CD4-positive, alpha-beta T cell treated with Interleukin-6 at 100 ng/mL for 8 hours (primary cell): Measurements from ENCODE around the gene MAN1C1.

ENCODE experiments used
- DNase-seq: peaks from one replicate; pipeline ENCODE4 v3.0.0-alpha.2; 2020; ENCODE audit warnings: mixed read lengths, low spot score

The MAN1C1 gene

GRCh38 chr1:25742316-25742715 lies 125.7 kb downstream of the MAN1C1 start:
- DNase-seq = no peak

DNA sequence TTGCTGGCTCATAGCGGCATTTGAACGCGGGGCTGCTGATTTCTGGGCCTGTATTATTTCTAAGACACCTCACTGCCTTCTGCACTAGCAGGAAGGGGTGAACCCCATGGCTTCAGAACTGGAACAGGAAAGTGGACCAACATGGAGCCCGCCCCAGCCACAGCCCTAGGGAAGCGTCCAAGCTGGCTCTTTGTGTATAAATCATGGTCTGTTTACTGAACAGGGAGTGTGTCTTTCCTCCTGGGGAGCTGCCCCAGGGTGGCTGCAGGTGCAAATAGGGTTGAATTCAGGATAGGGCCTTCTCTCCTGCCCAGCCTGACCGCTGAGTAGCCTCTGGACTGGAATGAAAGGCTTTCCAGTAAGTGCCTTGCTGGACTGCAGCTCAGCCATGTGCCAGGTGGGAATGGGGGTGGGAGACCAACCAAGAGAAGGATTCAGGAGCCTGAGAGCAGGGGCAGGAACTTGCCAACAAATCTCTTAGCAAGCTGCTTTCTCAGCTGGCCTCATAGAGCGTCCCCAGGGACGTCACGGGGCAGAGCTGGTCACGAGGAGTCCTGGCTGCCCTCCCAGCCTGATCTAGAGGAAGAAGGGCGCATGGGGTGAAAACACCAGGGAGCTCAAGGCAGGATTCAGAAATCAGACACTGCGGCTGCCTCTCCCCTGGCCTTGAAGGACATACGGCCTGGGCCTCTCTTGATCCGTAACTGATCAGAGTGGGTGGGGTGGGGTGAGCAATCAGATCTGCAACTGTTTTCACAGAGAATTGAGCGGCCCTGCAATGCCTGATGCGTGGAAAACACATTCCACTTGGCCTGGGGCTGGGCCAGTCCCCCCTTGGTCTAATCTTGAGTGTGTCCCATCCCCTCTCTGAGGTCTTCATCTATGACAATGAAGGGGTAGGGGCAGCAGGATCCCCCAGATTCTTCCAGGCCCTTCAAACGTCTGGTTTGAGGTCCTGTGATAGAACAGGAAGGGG lies 126.9 kb downstream of the MAN1C1 start:
- no peak for DNase-seq

DNA sequence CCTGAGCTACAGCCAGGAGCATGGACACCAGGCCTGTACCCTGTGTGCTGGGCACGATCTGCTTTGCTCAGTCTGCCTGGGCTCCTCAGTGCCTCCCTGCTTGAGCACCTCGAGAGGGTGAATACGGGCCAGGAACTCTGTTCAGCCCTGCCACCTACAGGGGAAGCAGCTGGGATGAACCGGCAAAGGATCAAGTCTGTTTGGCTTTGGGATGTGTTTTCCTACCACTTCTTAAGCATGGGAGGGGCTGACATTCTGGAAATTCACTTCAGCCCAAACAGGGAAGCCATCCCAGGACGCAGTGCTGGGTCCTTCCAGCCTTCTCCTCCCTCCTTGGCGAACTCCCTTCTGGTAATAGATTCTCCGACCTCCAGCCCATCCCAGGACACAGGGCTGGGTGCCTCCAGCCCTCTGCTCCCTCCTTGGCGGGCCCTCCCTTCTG lies 127.6 kb downstream of the MAN1C1 start:
- DNase-seq = no peak

DNA sequence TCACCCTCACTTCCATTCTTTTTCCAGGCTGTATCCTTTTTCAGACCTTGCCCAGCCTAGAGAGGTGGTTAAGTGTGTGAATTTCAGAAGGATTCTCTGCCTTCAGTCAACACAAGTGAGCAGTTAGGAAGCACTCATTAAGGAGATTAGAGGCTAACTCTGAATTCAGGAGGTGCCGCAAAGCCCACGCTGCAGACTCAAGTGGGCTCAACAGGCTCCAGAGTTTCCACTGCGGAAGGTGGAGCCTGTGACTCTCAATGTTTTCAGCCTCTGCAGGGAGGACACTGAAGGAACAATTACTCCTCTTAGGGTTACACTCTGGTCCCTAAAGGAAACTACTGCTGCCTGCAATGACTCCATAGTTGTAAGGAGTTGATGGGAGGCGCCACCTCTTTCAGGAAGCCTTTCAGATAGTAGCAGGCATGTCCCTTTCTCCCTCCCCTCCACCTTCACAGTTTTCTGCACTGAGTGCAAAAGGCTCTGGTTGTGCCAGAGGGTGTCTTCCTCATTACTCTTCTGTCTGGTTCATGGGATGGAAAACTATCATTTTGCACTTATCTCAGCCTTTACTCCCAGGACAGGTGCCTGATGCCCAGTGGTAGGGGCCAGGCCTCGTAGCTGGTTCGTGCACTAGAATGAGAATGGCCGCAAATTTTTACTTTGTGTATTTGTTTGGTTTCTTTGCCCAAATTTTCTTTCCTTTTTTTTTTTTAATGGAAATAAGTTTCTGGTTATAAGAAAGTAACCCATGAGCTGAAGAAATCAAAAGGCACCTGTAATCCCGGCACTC lies 128.2 kb downstream of the MAN1C1 start:
- DNase-seq = no peak

GRCh38 chr1:25746299-25747045 lies 129.9 kb downstream of the MAN1C1 start:
- no peak for DNase-seq

DNA sequence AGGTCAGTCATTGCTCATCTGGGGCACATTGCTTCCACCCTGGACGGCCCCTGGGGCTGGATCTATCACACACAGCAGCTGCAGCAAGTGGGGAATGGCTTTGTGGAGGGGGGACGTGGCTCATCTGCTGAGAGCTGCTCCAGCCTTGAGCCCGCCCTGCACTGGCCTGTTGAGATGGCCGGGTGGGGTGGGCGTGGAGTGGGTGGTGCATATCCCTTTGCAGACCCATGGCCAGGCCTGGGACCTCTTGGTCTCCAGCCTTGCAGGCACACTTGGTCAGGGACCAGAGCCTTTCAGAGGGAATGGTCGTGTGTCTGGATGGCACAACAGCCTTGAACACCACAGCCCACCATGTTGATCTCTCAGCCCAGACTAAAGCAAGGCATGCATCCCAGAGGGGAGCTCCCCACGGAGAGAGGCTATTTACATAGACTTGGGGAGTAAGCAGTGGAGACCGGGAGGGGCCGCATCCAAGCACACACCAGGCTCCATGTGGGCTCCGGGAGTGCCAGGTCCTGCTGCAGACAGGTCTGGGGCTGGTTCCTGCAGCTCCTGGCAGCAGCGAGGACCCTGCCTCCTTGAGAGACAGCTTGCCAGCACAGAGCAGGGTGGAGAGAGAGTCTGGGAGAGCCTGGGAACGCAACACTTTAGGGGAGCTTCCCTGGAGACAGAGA lies 130.6 kb downstream of the MAN1C1 start:
- no peak for DNase-seq

DNA sequence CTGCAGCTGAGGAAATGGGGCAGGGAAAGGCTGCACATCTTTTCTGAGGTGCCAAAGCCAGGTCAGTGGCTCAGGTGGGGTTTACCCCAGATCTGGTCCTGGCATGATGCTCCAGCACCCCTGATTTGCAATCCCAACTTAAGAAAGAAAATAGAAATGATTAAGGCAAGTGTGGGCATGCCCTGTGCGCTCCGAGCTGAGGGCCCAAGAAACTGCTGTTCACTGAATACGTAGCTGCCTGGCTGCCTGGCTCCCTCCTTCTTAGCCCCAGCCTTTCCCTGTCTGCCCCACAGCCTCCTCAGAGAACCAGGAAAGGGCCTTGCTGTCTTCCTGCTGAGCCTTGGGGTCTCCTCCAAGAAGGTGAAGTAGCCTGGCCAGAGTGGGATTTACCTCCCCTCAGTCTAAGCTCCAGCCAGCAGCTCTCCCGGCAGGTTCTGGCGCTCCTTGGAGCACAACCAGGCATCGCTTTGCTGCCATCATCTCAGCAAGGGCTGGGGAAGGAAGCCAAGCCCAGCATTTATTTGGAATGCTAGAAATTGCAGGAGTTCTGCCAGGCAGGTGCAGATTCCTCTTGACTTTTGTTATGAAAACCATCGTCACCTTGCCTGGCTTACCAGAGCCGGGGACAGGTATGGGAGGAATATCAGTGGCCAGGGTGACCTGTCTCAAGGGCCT lies 132.1 kb downstream of the MAN1C1 start:
- DNase-seq = no peak

DNA sequence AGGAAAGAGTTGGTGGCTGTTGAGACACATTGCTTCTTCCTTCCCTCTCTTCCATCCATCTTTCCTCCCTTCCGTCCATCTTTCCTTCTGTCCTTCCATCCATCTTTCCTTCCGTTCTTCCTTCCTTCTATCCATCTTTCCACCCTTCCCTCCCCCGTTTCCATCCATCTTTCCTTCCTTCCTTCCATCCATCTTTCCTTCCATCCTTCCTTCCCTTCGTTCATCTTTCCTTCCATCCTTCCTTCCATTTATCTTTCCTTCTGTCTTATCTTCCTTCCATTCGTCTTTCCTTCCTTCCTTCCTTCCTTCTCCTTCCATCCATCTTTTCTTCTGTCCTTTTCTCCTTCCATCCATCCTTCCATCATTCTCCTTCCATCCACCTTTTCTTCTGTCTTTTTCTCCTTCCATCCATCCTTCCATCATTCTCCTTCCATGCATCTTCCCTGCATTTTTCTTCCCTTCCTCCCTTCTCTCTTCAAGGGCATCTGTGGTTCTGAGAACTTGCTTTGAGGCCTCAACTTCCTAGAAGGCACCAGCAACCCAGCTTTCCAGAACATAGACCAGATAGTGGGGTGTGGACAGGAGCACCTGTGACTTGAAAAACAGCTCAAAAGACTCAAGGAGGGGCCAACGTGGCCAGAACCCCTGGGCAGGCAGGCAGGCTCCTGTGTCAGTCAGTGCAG lies 134.5 kb downstream of the MAN1C1 start:
- DNase-seq = no peak

DNA sequence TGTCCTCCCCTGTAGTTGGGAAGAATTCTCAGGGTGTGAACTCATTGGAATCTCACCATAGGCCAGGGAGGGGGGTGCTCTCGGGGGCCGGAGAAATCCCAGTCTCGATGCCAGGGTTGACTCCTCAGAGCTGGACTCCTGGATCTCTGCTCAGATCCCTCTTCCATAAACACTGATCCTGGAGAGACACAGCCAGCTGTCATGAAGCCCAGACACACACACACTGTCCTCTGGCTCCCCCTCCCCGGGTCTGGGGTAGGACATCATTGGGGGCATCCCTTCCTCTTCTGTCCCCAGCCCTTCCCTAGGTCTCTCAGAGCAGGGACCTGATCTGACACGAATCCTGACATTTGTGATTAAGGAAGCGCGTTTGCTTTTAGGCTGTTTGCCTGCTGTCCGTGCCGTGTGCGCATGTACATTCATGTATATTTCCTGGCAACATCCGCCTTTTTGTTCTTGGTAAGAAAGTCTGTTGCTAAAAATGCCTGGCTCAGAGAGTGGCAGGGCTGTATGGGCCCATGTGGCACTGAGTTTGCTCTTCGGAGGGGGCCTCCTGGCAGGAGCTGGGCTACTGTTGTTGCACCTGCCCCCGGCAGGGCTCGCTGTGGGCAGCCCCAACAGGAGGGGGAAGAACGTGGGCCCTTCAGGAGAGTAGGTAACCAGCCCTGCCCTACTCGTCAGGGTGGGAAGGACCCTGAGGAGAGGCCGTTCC lies 138.0 kb downstream of the MAN1C1 start:
- DNase-seq = peak; percentile 39

- no peak for DNase-seq
Measured at GRCh38 chr1:25755475-25756125, 139.0 kb downstream of the MAN1C1 start.

- no peak for DNase-seq
Measured at GRCh38 chr1:25756215-25756614, 139.6 kb downstream of the MAN1C1 start.

DNA sequence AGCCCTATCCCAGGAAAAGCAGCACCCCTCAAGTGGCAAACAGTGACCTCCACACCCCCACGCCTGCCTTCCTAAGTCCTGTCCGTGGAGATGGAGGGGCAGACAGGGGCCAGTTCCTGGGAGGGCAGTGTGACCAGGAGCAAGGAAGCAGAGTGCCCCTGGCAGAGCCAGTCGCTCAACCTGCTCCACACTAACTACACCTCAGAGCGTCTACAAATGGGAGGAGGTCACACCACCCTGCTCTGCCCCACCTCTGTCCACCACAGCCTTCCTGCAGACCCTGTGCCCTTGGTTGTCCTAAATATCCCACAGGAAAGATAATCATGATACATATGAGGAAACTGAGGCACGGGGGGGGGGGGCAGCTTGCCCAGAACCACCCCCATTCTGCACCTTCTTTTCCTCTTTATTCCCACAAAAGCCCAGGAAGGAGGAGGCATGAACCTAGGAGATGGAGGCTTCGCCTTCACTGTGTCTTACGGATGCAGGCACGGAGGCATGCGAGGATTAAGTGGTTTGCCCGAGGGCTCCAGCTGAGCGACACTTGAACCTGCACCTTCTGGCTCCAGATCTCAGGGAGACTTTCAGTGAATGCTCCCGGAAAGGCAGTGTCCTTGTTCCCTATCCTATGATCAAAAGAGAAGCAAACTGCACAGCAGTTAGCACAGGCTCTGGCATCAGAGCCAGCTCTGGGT lies 140.7 kb downstream of the MAN1C1 start:
- DNase-seq = no peak

DNA sequence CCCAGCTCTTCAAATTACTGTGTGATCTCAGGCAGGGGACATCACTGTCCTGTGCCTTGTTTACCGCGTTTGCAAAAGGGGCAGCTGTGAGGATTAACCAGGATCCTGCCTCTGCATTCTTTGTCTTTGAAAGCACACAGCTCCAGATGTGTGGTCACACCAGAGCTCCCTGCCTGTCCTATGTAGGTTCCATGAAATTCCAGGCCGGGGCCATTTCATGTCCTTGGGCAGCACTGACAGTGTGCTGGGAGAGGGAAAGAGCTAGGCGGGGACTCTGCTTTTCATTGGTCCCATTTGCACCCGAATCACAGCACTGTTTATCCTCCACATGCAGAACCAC lies 141.2 kb downstream of the MAN1C1 start:
- DNase-seq = no peak

DNA sequence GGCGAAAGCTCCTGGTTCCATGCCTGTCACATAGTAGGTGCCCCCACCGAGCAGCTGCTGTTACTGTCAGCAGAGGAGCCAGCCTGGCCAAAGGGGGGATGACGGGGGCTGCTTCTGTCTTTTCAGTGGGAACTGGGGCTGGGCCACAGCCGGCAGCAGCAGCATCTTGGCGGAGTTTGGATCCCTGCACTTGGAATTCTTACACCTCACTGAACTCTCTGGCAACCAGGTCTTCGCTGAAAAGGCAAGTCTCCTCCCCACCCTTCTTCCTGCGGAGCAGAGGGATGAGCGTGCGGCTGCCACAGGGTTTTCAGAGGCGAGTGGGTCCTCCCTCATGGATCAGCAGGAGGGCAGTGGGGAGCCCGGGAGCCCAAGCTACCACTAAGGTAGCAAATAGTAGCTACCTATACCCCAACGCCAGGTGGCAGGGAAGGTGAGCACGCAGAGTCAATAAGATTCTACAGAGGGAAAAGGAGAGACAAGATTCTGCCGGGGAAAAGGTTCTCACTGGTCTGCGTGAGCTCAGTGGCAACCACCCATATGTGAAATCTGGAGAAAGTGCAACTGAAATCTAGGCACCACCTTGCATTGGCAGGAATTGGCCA lies 142.0 kb downstream of the MAN1C1 start:
- no peak for DNase-seq

GRCh38 chr1:25760122-25760719 lies 143.6 kb downstream of the MAN1C1 start:
- DNase-seq = no peak

DNA sequence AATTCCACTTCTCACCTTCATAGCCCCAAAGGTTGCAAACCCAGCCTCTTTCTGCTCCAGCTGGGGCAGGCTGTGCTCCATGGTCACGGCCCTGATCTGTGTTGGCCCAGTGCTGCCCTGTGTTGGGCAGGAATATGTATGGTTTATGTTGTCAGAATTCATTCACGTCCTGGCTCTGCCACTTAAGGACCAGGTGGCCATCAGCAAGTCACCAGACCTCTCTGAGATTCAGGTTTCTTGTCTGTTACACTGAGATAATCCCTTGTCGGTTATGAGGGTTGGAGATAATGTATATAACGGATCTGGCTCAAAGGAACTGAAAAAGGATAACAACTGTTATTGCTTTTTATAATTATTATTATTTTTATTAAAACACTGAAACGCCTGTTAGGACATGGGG lies 144.3 kb downstream of the MAN1C1 start:
- no peak for DNase-seq

GRCh38 chr1:25763493-25763892 lies 146.9 kb downstream of the MAN1C1 start:
- no peak for DNase-seq
